Lower leg skin (tissue), 3 donors: ENCODE data around the gene RTCA.

Experiments
- POLR2A ChIP-seq, 2 donors: fragments of 450-650 bp; IDR thresholded peaks; one replicate each; pipeline ENCODE4 v1.6.1; 2016 to 2017; ENCODE audit warnings: antibody characterized with exemption in 2 of 2, mild to moderate bottlenecking in 1 of 2, moderate library complexity in 1 of 2
- TF ChIP-seq, protein P1 (sequence below), 3 donors: fragments of 450-650 bp; IDR thresholded peaks; one replicate each; pipeline ENCODE4 v1.5.1; 2016; ENCODE audit warnings: antibody characterized with exemption in 3 of 3, mild to moderate bottlenecking in 3 of 3, moderate library complexity in 2 of 3

DNA sequence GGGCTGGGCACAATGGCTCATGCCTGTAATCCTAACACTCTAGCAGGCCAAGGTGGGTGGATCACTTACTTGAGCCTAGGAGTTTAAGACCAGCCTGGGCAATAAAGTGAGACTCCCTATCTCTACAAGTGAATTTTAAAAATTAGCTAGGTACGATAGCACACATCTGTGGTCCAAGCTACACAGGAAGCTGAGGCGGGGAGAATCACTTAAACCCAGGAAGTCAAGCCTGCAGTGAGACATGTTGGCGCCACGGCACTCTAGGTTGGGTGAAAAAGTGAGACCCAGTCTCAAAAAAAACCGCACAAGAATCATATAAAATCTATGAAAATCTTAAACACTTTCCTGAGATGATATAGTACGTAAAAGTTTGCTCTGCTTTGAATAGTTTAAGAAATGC is 46.6 kb upstream of the RTCA start:
- TF ChIP-seq, protein P1, sequence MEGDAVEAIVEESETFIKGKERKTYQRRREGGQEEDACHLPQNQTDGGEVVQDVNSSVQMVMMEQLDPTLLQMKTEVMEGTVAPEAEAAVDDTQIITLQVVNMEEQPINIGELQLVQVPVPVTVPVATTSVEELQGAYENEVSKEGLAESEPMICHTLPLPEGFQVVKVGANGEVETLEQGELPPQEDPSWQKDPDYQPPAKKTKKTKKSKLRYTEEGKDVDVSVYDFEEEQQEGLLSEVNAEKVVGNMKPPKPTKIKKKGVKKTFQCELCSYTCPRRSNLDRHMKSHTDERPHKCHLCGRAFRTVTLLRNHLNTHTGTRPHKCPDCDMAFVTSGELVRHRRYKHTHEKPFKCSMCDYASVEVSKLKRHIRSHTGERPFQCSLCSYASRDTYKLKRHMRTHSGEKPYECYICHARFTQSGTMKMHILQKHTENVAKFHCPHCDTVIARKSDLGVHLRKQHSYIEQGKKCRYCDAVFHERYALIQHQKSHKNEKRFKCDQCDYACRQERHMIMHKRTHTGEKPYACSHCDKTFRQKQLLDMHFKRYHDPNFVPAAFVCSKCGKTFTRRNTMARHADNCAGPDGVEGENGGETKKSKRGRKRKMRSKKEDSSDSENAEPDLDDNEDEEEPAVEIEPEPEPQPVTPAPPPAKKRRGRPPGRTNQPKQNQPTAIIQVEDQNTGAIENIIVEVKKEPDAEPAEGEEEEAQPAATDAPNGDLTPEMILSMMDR (IDR thresholded peaks at IDR 0.05) = no peak
- no peak for TF ChIP-seq POLR2A (IDR thresholded peaks at IDR 0.05)
